ENCODE results near the gene GGTLC1. TPM values are rescaled to one million over a fixed set of nuclear protein-coding genes. Genes with fewer than 3 reads are reported as not detected.

Gene GGTLC1
- total RNA-seq, 4 donors from 2014 or later, result not detected

DNA sequence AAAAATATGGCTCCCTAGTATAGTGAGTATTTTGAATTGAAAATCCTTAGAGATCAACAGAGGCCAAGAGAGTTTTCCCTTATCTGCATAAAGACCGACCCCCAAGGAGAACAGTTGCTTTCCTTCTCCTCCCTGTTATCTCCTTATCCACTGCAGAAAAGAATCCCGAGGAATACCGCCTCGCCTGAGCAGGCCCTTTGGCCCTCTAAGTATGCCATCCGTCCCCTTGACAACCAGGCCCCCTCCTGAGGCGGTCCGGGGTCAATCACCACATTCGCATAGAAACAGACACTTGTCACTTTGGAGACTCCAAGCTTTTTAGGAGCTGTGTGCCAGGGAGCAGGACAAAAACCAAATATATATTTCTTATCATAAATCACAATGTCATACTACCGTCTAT lies 15.9 kb upstream of the GGTLC1 start:
- no peaks in the 10 kb centered on the region for H3K9me3 ChIP-seq
- H3K36me3 ChIP-seq, result no peaks in the 10 kb centered on the region
- no peak overlapping the region for H3K27ac ChIP-seq
- H3K4me1 ChIP-seq, result no peaks in the 10 kb centered on the region
- no peak for ATAC-seq
- peaks cover 46% of the 10 kb centered on the region for H3K27me3 ChIP-seq
- no peak overlapping the region for H3K4me3 ChIP-seq
- 38 to 57% methylated on average over 7 to 8 of the region's 9 CpGs for WGBS, 2 donors (ENCODE audit: low coverage in 1 of 2)
- TF ChIP-seq POLR2A (IDR thresholded peaks at IDR 0.05) (no peak), EP300 (IDR thresholded peaks at IDR 0.05) (no peak), POLR2AphosphoS5 (IDR thresholded peaks at IDR 0.05) (no peak)
- TF ChIP-seq, protein P1, sequence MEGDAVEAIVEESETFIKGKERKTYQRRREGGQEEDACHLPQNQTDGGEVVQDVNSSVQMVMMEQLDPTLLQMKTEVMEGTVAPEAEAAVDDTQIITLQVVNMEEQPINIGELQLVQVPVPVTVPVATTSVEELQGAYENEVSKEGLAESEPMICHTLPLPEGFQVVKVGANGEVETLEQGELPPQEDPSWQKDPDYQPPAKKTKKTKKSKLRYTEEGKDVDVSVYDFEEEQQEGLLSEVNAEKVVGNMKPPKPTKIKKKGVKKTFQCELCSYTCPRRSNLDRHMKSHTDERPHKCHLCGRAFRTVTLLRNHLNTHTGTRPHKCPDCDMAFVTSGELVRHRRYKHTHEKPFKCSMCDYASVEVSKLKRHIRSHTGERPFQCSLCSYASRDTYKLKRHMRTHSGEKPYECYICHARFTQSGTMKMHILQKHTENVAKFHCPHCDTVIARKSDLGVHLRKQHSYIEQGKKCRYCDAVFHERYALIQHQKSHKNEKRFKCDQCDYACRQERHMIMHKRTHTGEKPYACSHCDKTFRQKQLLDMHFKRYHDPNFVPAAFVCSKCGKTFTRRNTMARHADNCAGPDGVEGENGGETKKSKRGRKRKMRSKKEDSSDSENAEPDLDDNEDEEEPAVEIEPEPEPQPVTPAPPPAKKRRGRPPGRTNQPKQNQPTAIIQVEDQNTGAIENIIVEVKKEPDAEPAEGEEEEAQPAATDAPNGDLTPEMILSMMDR (IDR thresholded peaks at IDR 0.05), result no peak

DNA sequence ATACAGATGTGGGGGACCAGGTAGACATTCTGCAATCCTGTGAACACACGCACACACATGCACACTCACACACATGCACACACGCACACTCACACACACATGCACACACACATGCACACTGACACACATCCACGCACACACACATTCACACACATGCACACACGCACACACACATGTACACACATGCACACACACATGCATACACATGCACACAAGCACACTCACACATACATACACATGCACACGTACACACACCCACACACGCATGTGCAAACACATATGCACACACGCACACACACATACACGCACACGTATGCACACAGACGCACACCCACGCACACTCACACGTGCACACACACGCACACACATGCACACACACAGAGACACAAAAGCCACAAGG lies 14.3 kb upstream of the GGTLC1 start:
- Histone ChIP-seq H3K9me3 (no peaks in the 10 kb centered on the region), H3K4me3 (no peak overlapping the region), H3K4me1 (no peaks in the 10 kb centered on the region), H3K27ac (no peak overlapping the region), H3K36me3 (no peaks in the 10 kb centered on the region), H3K27me3 (peaks cover 59% of the 10 kb centered on the region)
- 82 to 85% methylated on average over 9 to 10 of the region's 13 CpGs for WGBS, 2 donors (ENCODE audit: low coverage in 1 of 2)
- no peak for ATAC-seq
- TF ChIP-seq POLR2A (IDR thresholded peaks at IDR 0.05), result no peak
- no peak for TF ChIP-seq POLR2AphosphoS5 (IDR thresholded peaks at IDR 0.05)
- TF ChIP-seq EP300 (IDR thresholded peaks at IDR 0.05), result no peak
- TF ChIP-seq, protein P1 (IDR thresholded peaks at IDR 0.05), result no peak

DNA sequence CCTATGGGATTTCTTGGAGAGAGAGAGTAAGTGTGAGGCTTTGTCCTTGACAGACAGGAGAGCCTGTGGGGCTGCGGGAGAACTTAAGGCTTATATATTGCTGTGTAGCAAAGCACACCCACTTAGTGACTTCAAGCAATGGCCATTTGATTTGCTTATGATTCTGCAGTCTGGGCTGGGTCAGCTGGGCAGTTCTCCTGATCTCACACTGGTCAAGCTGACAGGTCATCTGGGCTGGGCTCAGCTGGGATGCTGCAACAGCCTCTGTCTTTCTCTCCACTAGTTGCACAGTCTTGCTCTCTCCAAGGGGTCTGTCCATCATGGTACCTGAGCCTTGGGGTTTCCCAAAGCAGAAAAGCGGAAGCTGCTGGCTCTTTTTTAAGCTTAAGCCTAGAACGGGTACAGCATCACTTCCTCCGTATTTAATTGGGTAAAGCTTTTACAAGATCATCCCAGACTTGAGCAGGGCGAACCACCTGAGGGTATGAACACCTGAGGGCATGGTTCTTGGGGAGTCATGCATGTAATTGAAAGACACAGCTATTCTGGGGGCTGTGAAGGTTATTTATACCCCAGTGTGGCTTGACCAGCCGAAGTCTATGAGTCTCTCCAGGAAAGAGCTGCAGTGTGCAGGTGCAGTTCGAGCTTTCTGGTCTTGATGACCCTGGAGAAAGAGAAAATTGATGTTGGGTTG lies 13.3 kb upstream of the GGTLC1 start:
- Histone ChIP-seq H3K4me3 (no peak overlapping the region), H3K27me3 (peaks cover 67% of the 10 kb centered on the region), H3K36me3 (no peaks in the 10 kb centered on the region), H3K4me1 (no peaks in the 10 kb centered on the region), H3K9me3 (no peaks in the 10 kb centered on the region), H3K27ac (no peak overlapping the region)
- no peak for ATAC-seq
- TF ChIP-seq EP300 (IDR thresholded peaks at IDR 0.05), result no peak
- TF ChIP-seq POLR2A (IDR thresholded peaks at IDR 0.05), result no peak
- no peak for TF ChIP-seq POLR2AphosphoS5 (IDR thresholded peaks at IDR 0.05)
- TF ChIP-seq, protein P1 (IDR thresholded peaks at IDR 0.05), result no peak
- 75 to 88% methylated on average over 3 to 4 of the region's 7 CpGs for WGBS, 2 donors (ENCODE audit: low coverage in 1 of 2)

DNA sequence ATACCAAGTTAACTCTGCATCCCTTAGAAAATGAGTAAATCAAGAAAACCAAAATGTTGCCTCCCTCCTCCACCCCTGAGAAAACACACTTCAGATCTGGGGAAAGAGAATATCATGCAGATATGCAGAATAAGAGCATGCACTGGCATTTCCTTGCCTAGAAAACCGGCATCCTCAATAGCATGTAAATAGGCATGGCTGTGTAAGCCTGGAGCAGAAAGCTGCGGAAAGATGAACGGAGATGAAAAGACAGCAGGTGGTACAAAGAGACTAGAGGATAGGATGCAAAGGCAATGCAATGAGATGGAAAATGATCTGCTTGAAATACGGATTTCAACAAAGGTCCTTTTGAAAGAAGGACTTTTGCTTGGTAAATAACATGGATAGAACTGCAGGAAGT lies 10.3 kb upstream of the GGTLC1 start:
- WGBS, 2 donors (ENCODE audit: low coverage in 1 of 2), result 71% methylated on average over 4 of the region's 4 CpGs; no CpG with 5 or more reads in 1 of the 2 donors
- Histone ChIP-seq H3K36me3 (no peaks in the 10 kb centered on the region), H3K9me3 (no peaks in the 10 kb centered on the region), H3K4me3 (no peak overlapping the region), H3K4me1 (no peaks in the 10 kb centered on the region), H3K27ac (no peak overlapping the region), H3K27me3 (peaks cover 41% of the 10 kb centered on the region)
- no peak for ATAC-seq
- TF ChIP-seq EP300 (IDR thresholded peaks at IDR 0.05) (no peak), POLR2A (IDR thresholded peaks at IDR 0.05) (no peak), POLR2AphosphoS5 (IDR thresholded peaks at IDR 0.05) (no peak)
- TF ChIP-seq, protein P1 (IDR thresholded peaks at IDR 0.05), result no peak

DNA sequence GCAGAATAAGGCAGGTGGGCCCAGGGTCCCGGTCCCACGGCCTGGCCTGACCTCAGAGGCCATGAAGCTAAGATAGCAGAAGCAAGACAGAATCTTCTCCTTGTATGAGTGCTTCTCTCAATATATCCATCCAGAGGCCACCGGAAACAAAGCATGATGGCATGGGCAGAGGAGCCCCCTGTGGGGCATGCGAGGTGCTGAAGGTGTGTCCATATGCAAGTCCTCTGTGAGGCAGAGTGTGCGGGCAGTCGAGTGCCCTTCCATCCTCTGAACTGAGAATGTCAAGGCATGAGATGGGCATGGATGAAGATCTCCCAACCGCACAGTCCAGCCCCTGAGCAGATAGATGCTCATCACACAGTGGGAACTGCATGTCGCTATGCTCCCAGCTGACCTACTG lies 9.8 kb upstream of the GGTLC1 start:
- Histone ChIP-seq H3K9me3 (no peaks in the 10 kb centered on the region), H3K27ac (no peak overlapping the region), H3K27me3 (peaks cover 37% of the 10 kb centered on the region), H3K36me3 (no peaks in the 10 kb centered on the region), H3K4me3 (no peak overlapping the region), H3K4me1 (no peaks in the 10 kb centered on the region)
- TF ChIP-seq, protein P1 (IDR thresholded peaks at IDR 0.05), result no peak
- TF ChIP-seq POLR2A (IDR thresholded peaks at IDR 0.05) (no peak), EP300 (IDR thresholded peaks at IDR 0.05) (no peak), POLR2AphosphoS5 (IDR thresholded peaks at IDR 0.05) (no peak)
- 71 to 86% methylated on average over 1 to 5 of the region's 8 CpGs for WGBS, 2 donors (ENCODE audit: low coverage in 1 of 2)
- ATAC-seq, result no peak
